GM18505 (cell line): Measurements from ENCODE around the gene CFAP69.
A peak's percentile ranks its signal among the peaks of the same experiment; 100 is the strongest.

ENCODE experiments used
- ATAC-seq: cut with Tn5 transposase; IDR thresholded peaks from one replicate; pipeline ENCODE4 v1.9.1; 2021; ENCODE audit not compliant: unreplicated experiment
- POLR2A ChIP-seq: IDR thresholded peaks from 4 replicates; pipeline ENCODE4 v1.6.1; 2011; ENCODE audit warnings: borderline replicate concordance; ENCODE audit not compliant: insufficient read depth, insufficient read length; ENCODE audit errors: extremely low read depth

Gene CFAP69, protein sequence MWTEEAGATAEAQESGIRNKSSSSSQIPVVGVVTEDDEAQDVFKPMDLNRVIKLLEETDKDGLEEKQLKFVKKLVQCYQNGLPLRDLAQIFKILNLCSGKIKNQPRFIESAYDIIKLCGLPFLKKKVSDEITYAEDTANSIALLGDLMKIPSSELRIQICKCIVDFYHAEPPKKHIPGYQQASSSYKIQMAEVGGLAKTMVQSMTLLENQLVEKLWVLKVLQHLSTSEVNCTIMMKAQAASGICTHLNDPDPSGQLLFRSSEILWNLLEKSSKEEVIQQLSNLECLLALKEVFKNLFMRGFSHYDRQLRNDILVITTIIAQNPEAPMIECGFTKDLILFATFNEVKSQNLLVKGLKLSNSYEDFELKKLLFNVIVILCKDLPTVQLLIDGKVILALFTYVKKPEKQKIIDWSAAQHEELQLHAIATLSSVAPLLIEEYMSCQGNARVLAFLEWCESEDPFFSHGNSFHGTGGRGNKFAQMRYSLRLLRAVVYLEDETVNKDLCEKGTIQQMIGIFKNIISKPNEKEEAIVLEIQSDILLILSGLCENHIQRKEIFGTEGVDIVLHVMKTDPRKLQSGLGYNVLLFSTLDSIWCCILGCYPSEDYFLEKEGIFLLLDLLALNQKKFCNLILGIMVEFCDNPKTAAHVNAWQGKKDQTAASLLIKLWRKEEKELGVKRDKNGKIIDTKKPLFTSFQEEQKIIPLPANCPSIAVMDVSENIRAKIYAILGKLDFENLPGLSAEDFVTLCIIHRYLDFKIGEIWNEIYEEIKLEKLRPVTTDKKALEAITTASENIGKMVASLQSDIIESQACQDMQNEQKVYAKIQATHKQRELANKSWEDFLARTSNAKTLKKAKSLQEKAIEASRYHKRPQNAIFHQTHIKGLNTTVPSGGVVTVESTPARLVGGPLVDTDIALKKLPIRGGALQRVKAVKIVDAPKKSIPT

DNA sequence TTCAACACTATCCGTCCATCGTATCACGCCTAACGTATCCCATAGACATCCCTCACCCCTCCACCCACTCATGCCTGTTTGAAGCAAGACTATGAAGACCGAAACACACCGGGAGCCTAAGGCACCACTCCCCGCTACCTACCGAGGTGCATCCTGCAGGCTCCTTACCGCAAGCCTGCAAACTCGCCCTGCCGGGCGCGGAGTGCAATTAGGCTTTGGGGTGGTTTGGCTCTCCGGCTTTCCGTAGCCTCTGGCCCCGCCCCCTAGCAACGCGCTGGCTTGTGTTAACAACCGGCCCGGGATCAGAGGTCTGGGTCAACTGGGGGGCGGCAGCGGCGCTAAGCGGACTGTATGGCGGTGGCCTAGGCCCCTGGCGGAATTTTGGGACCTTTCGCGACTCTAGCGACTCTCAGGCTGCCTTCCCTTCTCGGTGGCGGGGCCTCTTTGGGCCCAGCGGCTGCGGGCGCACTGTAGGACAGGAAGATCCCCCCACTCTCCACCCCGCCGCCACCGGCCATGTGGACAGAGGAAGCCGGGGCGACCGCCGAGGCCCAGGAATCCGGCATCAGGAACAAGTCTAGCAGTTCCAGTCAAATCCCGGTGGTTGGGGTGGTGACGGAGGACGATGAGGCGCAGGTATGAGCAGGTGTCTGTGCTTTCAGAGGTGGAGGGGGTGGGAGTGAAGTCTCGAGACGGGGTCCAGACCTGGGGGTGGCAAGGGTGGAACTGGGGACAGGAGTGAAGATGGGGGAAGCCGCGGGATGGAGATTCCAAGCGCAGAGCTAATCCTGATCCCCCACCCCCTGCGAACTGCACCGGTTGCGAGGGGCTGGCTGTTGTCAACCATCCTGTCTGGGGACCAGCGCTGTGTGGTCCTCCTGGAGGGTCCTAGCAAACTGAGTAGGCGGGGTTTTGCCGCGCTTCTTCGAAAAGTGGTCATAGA, at the start of gene CFAP69:
TSS of gene CFAP69 (plus strand) at position 266 of the 943 bp plus-strand sequence. CDS start at position 517, 251 bp downstream.
- peak; percentile 87 for ATAC-seq
- peak; percentile 37 for TF ChIP-seq POLR2A

DNA sequence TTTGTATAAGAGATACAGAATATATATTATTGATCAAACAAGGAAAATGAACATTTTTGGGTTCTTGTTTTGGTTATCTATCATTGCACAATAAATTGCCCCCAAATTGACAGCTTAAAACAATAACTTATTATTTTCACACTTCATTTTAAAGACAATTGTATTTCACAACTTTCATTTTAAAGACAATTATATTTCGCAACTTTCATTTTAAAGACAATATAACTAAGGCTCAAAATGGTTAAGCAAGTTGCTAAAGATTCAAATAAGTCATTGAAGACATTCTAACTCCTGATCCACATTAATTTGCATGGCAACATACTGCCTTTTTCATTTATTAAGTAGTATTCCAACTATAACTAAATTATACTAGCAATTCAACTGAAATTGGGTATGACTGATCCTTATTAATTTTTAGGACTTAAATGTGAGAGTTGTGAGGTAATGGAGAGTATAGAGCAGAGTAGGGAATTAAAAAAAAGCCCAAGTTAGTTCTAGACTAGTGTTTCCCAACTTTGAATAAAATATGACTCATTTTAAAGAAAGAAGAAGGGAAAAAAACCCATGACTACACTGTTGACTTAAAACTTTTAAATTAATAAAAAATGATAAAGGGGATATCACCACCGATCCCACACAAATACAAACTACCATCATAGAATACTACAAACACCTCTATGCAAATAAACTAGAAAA, 43.3 kb upstream of the CFAP69 start:
- no peak for ATAC-seq
- TF ChIP-seq POLR2A = no peak

GRCh38 chr7:90207956-90208355, 37.0 kb upstream of the CFAP69 start:
- ATAC-seq = no peak
- TF ChIP-seq POLR2A = no peak

- no peak for TF ChIP-seq POLR2A
- no peak for ATAC-seq
These were observed 35.2 kb upstream of the CFAP69 start for GRCh38 chr7:90209776-90210175.

- ATAC-seq = no peak
- no peak for TF ChIP-seq POLR2A
These were observed 34.5 kb upstream of the CFAP69 start for GRCh38 chr7:90210475-90210874.

- ATAC-seq = peak; percentile 5
- TF ChIP-seq POLR2A = no peak
These were observed 34.0 kb upstream of the CFAP69 start for GRCh38 chr7:90210981-90211380.

DNA sequence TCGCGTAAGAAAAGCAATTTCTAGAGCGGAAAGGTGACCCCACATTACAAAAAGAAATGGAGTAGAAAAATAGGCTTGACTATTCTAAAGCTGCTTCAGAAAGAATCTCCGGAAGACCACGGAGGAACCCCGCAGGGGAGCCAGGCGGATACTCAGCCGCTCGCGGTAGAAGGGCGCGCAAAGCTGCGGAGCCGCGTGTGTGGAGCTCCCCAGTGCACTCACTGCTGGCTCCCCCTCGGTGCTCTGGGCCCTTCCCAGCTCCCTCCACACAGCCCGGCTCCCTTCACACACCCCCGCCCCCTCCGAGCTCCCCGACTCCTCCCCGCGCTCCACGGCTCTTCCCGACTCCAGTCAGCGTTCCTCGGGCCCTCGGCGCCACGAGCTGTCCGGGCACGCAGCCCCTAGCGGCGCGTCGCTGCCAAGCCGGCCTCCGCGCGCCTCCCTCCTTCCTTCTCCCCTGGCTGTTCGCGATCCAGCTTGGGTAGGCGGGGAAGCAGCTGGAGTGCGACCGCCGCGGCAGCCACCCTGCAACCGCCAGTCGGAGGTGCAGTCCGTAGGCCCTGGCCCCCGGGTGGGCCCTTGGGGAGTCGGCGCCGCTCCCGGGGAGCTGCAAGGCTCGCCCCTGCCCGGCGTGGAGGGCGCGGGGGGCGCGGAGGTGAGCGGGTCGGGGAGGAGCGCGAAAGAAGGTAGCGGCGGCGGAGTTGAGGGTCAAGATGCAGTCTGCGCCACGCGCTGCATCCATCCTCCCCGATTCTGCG, 33.4 kb upstream of the CFAP69 start, which contains the start of gene STEAP2:
TSS of gene STEAP2 (plus strand) at position 350 of the 758 bp plus-strand sequence. CDS start 13,343 bp downstream, outside the sequence.
- peak; percentile 96 for ATAC-seq

GRCh38 chr7:90212149-90212495, 32.9 kb upstream of the CFAP69 start:
- no peak for ATAC-seq
- no peak for TF ChIP-seq POLR2A

More for the DNA sequence above, 33.4 kb upstream of the CFAP69 start, which contains the start of gene STEAP2:
- TF ChIP-seq POLR2A = no peak

DNA sequence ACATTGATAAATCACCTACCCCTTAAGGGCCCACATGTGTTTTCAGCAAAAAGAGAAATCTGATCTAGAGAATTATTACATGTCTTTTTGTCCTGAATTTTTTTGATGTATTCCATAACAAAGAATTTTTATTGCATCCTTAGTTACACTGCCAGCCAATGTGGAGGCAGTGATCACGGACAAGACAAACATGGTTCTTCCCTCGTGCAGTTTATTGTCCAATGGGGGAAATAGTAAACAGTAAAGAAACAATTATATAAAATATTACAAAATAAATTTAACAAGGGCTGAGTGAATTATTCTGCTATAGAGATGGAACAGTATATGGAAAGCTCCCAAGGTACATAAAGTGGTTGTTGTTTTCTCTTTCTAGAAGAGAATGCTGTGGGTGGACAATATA, 31.5 kb upstream of the CFAP69 start:
- no peak for ATAC-seq

DNA sequence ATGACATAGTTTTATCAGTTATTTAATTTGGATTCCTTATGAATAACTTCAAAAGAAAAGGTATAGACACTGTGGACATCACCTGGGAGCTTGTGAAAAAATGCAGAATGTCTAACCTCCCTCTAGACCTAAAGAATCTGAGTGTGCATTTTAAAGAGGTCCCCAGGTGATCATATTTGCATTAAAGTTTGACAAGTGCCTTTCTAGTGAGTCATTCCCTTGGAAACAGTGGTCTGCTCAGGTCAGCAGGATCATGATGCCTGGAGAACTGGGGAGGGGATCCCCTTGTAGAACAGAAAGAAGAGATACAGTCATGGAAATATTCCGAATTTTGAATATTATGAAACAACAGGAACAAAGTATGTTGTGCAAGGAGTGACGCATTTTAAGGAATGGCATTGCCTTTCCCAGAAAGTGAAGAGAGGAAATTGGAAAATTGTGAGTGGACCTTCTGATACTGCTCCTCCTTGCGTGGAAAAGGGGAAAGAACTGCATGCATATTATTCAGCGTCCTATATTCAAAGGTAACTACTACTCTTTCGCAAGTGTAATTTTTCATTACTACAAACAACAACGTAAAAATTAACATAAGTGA, 28.8 kb upstream of the CFAP69 start:
- no peak for ATAC-seq

More for the DNA sequence above, 31.5 kb upstream of the CFAP69 start:
- TF ChIP-seq POLR2A = no peak

DNA sequence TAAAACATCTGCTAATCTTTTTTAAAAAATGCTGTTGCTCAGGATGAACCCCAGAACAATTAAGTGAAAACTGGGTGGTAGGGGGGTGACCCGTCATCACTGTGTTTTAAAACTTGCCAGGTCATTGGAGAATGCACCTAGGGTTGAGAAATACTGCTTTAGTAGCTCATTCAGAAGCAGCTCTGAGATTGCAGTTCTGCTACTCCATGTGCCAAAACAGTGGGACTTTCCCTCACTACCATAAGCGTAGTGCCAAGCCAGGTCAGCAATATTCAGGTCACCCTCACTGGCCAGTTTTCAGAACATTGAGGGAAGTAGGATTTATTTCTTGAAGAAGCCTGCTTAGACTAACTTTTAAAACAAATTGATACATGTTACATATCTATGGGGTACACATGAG, 28.2 kb upstream of the CFAP69 start:
- no peak for ATAC-seq
- TF ChIP-seq POLR2A = no peak

More for the DNA sequence above, 28.8 kb upstream of the CFAP69 start:
- no peak for TF ChIP-seq POLR2A
